MM.1S (cell line): ENCODE measurements around the gene ALDH3A1.

Source experiments
- DNase-seq: peaks from one replicate; pipeline ENCODE4 v3.0.0-alpha.2; 2015
- H2AFZ ChIP-seq: fragments of 300-600 bp; sonication (generic); 2 replicates; pipeline ENCODE4 v1.6.0; 2016; ENCODE audit warnings: antibody characterized with exemption, low read length
- H3F3A ChIP-seq: fragments of 300-600 bp; sonication (generic); 2 replicates; pipeline ENCODE4 v1.6.1; 2016; ENCODE audit warnings: mild to moderate bottlenecking, antibody characterized with exemption, low read length, moderate library complexity, mixed read lengths; ENCODE audit not compliant: insufficient read depth
- H3K27ac ChIP-seq: fragments of 300-600 bp; sonication (generic); 2 replicates; pipeline ENCODE4 v1.5.1; 2016; ENCODE audit warnings: mild to moderate bottlenecking, low read length
- H3K27me3 ChIP-seq: fragments of 300-600 bp; sonication (generic); replicated peaks from 2 replicates; pipeline ENCODE4 v1.6.0; 2016; ENCODE audit warnings: low read length; ENCODE audit not compliant: insufficient read depth
- H3K36me3 ChIP-seq: fragments of 300-600 bp; sonication (generic); replicated peaks from 2 replicates; pipeline ENCODE4 v1.6.1; 2016; ENCODE audit warnings: mild to moderate bottlenecking, low read length, mixed read lengths; ENCODE audit not compliant: insufficient read depth
- H3K4me1 ChIP-seq: fragments of 300-600 bp; sonication (generic); 2 replicates; pipeline ENCODE4 v1.6.1; 2016; ENCODE audit warnings: low read length, mixed read lengths
- H3K4me2 ChIP-seq: fragments of 300-600 bp; sonication (generic); 2 replicates; pipeline ENCODE4 v1.6.0; 2016; ENCODE audit warnings: low read depth, low read length
- H3K4me3 ChIP-seq: fragments of 300-600 bp; sonication (generic); 2 replicates; pipeline ENCODE4 v1.5.1; 2016; ENCODE audit warnings: low read length, mixed read lengths
- H3K79me2 ChIP-seq: fragments of 300-600 bp; sonication (generic); 2 replicates; pipeline ENCODE4 v1.6.1; 2016; ENCODE audit warnings: mixed run types, low read length, mixed read lengths
- H3K9ac ChIP-seq: fragments of 300-600 bp; sonication (generic); 2 replicates; pipeline ENCODE4 v1.6.1; 2016; ENCODE audit warnings: low read length, mixed read lengths
- H3K9me2 ChIP-seq: fragments of 300-600 bp; sonication (generic); replicated peaks from 2 replicates; pipeline ENCODE4 v1.6.1; 2016; ENCODE audit warnings: mild to moderate bottlenecking, low read length, mixed read lengths; ENCODE audit not compliant: insufficient read depth
- H3K9me3 ChIP-seq: fragments of 300-600 bp; sonication (generic); replicated peaks from 2 replicates; pipeline ENCODE4 v1.6.1; 2016; ENCODE audit warnings: mild to moderate bottlenecking, low read length, mixed read lengths; ENCODE audit not compliant: insufficient read depth
- H4K20me1 ChIP-seq: fragments of 300-600 bp; sonication (generic); 2 replicates; pipeline ENCODE4 v1.6.1; 2016; ENCODE audit warnings: mild to moderate bottlenecking, low read length, moderate library complexity, mixed read lengths; ENCODE audit not compliant: insufficient read depth
- EZH2 ChIP-seq: fragments of 300-600 bp; sonication (generic); optimal IDR thresholded peaks from 2 replicates; pipeline ENCODE3; 2017; ENCODE audit warnings: low read depth, mild to moderate bottlenecking, antibody characterized with exemption, low read length, mixed read lengths
- EZH2phosphoT487 ChIP-seq: fragments of 300-600 bp; sonication (generic); IDR thresholded peaks from 2 replicates; pipeline ENCODE4 v1.6.1; 2018; ENCODE audit warnings: antibody characterized with exemption, low read length
- TF ChIP-seq, protein P1 (sequence below): fragments of 300-600 bp; sonication (generic); IDR thresholded peaks from 2 replicates; pipeline ENCODE4 v1.5.1; 2016; ENCODE audit warnings: antibody characterized with exemption, low read length, mixed read lengths

Gene ALDH3A1

GRCh38 chr17:19713901-19714361, 34.2 kb downstream of the ALDH3A1 start:
- Histone ChIP-seq H3K4me2 (no peak overlapping the region), H4K20me1 (no peaks in the 10 kb centered on the region), H3K9me3 (no peaks in the 10 kb centered on the region), H2AFZ (no peak overlapping the region), H3K9me2 (no peaks in the 10 kb centered on the region), H3K9ac (no peak overlapping the region), H3K4me1 (no peaks in the 10 kb centered on the region), H3K27ac (no peak overlapping the region), H3K36me3 (no peaks in the 10 kb centered on the region), H3K4me3 (no peak overlapping the region), H3K27me3 (no peaks in the 10 kb centered on the region), H3F3A (no peaks in the 10 kb centered on the region), H3K79me2 (no peaks in the 10 kb centered on the region)
- DNase-seq = no peak
- no peak for TF ChIP-seq EZH2
- no peak for TF ChIP-seq EZH2phosphoT487
- TF ChIP-seq, protein P1, sequence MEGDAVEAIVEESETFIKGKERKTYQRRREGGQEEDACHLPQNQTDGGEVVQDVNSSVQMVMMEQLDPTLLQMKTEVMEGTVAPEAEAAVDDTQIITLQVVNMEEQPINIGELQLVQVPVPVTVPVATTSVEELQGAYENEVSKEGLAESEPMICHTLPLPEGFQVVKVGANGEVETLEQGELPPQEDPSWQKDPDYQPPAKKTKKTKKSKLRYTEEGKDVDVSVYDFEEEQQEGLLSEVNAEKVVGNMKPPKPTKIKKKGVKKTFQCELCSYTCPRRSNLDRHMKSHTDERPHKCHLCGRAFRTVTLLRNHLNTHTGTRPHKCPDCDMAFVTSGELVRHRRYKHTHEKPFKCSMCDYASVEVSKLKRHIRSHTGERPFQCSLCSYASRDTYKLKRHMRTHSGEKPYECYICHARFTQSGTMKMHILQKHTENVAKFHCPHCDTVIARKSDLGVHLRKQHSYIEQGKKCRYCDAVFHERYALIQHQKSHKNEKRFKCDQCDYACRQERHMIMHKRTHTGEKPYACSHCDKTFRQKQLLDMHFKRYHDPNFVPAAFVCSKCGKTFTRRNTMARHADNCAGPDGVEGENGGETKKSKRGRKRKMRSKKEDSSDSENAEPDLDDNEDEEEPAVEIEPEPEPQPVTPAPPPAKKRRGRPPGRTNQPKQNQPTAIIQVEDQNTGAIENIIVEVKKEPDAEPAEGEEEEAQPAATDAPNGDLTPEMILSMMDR = no peak

DNA sequence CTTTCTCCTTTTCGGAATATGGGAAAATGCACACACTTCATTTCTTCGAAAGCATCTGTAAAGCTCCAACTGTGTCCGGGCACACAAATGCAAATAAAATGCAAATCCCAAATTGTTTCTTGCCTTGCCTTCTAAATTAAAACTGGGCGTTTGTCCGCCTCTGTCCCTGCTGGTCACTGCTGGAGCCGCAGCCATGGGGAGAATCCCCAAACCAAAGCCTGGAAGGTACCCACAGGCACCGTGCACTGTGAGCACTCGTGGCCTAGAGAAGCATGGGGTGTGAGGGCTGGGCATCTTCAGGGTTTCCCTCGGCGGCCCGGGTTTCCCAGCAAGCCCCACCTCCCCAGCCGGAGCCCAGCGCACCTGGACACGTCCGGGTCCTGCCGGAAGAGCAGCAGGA, 34.6 kb downstream of the ALDH3A1 start:
- Histone ChIP-seq H3K9me2 (no peaks in the 10 kb centered on the region), H3K9me3 (no peaks in the 10 kb centered on the region), H3K9ac (no peak overlapping the region), H3K27me3 (no peaks in the 10 kb centered on the region), H3K36me3 (no peaks in the 10 kb centered on the region), H3K27ac (no peak overlapping the region), H3K4me3 (no peak overlapping the region), H3F3A (no peaks in the 10 kb centered on the region), H3K79me2 (no peaks in the 10 kb centered on the region), H3K4me2 (no peak overlapping the region), H4K20me1 (no peaks in the 10 kb centered on the region), H2AFZ (no peak overlapping the region), H3K4me1 (no peaks in the 10 kb centered on the region)
- TF ChIP-seq EZH2 = no peak
- TF ChIP-seq, protein P1 = no peak
- TF ChIP-seq EZH2phosphoT487 = no peak
- no peak for DNase-seq

GRCh38 chr17:19712436-19713004, 35.6 kb downstream of the ALDH3A1 start:
- Histone ChIP-seq H3K4me2 (no peak overlapping the region), H3K27ac (no peak overlapping the region), H4K20me1 (no peaks in the 10 kb centered on the region), H3K4me1 (no peaks in the 10 kb centered on the region), H3K9me2 (no peaks in the 10 kb centered on the region), H2AFZ (no peak overlapping the region), H3K9me3 (no peaks in the 10 kb centered on the region), H3K9ac (no peak overlapping the region), H3K36me3 (no peaks in the 10 kb centered on the region), H3F3A (no peaks in the 10 kb centered on the region), H3K79me2 (no peaks in the 10 kb centered on the region), H3K27me3 (no peaks in the 10 kb centered on the region), H3K4me3 (no peak overlapping the region)
- TF ChIP-seq EZH2phosphoT487 = no peak
- TF ChIP-seq, protein P1 = no peak
- no peak for TF ChIP-seq EZH2
- DNase-seq = no peak
